Endometrial microvascular endothelial cells (primary cell): ENCODE measurements around the gene LCOR. TPM values are rescaled to one million over a fixed set of nuclear protein-coding genes. Genes with fewer than 3 reads are reported as not detected.

Experiments used
- in situ Hi-C: cut with HindIII; loops from 2 replicates; pipeline ENCODE4 v1.10.0; 2017; ENCODE audit warnings: low sequenced_read_pairs, low pct_unique_long_range_greater_than_20kb; ENCODE audit errors: inconsistent ontology term
- total RNA-seq: library from RNA; depleted of rRNA; stranded (reverse); fragments of >200 nt; gene quantifications from one replicate; pipeline ENCODE4 v1.2.3, GENCODE V29; 2015; ENCODE audit errors: inconsistent ontology term

Gene LCOR
- total RNA-seq, 1 donor from 2014 or later = 13.4 TPM

DNA sequence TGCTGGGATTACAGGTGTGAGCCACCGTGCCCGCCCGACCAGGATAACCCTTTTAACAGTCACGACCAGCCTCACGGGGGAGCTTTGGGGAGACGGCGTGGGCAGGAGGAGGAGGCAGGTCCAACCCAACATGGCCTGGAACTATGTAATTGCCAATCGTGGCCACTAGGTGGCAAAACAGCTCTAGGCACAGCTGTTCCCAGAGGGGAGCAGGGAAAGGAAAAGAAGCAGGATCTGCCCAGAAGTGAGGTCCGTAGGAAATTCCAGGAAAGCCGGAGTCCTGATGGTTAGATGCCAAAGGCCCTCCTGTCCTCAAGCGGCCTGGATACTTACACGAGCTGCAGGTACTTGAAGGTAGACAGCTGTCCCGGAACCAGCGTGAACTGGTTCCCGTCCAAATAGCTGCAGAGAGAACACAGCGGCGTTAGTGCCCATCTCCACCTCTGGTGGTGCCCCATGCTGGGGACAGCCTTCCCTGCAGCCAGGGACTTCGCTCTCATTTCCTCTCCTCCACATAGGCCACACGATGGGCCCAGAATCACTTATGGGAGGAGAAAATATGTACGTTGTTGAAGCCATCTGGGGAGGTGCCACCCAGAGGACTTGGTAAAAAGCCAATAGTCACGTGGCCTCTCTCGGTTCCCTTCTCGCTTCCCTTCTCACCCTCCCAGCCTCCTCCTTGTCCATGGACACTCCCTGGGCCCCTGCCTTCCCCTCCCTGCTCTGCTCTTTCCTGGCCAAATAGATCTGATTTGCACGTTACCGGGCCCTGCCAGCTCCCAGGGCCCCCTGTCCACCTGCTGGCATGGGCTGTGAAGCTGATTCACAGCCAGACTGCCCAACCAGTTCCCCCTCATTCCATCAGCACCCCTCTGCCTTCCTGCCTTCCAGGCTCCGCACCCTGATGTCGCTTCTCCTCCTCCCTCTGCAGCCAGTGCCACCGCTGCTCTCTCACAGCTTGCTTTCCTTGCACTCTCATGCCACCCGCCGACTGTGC lies 205.6 kb downstream of the LCOR start:
- in situ Hi-C loops = no loop called here

DNA sequence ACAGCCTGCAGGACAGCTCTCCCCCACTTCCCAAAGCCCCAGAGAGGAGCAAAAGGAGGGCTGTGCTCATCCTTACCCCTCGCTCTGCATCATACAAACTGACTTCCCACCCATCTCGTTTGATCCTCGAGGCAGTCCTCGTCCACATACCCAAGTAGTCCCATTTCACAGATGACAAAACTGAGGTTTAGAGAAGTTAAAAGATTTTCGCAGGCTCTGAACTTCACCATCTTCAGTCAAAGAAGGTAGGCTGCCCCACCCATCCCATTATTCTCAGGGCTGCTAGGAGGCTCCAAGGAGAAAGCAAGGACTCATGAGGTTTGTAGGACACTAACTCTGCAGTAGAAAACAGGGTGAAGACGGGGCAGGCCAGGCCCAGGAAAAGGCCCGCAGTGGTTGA lies 206.6 kb downstream of the LCOR start:
- in situ Hi-C loops = no loop called here

DNA sequence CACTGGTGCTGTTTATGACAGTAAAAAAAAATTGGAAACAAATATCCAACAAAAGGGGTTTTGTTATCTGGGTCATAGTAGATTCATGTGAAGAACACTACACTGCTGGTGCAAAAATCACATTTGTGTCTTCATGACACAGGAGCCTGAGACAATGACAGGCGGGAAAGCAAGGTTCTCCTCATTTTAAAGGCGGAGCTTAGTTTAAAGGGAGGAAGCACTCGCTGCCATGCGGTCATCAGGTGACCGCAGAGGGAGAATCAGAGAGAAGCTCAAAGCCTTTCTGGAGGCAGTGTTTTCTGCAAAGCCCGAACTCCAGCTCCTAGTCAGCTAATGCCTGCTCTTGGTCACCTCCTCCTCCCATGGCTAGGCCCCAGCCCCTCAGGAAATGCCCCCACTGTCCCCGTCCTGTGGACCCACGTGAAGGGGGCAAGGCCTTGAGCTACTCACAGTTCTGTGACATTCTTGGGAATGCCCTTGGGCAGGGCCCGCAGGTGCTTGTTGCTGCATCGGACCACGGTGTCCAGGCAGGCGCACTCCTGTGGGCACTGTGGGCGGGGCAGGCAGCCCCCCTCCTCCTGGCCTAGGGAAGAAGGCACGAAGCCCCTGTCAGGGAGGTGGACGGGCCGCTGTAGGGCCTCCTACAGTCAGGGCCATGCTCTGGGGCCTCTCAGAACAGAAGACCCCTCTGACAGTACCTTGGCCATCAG lies 207.6 kb downstream of the LCOR start:
- in situ Hi-C loops = no loop called here

DNA sequence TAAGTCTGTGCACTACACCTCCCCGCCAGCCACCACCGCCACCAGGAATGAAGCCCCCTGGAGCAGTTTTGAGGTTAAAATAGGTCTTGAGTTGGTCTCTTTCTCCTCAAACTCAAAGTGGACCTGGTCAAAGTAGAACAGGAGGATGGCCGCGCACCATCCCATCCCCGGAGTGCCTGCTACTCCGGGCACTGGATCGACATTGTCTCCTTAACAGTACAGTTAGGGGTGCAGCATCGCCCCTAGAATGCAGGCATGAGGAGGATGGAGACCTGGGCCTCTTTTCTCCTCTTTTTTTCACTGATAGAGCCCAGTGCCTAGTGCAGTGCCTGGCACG lies 208.1 kb downstream of the LCOR start:
- in situ Hi-C loops = no loop called here

DNA sequence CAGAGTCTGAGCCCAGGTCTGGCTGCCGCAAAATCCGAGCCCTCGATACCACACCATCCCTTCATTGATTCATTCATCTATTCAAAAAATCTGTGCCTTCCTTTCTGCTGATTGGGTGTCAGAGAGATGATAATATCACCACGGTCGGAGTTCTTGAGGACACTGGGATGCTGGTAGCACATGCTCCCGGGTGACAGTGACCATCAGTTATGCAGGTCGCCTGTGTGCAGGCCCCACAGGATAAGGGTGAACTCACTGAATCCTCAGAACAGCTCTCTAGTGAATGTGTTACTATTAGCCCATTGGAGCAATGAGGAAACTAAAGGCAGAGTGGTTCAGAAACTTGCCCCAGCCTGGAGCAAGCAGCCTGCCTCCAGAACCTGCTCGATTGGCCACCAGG lies 208.6 kb downstream of the LCOR start:
- in situ Hi-C loops = no loop called here

DNA sequence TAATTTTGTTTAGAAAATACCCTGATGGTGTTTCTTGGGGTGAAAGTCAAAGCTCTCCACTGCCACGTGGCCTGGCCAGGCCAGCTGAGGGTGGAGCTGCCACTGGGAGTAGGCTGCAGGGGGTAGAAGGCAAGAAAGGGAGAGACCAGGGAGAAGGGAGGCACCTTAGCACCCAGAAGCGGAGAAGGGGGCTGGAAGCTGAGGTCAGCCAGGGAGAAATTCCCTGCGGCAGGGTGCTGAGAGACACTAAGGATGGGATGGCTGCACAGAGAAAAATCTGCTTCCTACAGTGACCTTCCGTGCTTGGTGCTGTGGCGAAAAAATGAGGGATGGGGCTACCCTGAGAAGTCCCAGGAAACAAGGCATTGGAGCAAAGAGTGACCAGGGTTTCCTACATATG lies 210.0 kb downstream of the LCOR start:
- in situ Hi-C loops = no loop called here

DNA sequence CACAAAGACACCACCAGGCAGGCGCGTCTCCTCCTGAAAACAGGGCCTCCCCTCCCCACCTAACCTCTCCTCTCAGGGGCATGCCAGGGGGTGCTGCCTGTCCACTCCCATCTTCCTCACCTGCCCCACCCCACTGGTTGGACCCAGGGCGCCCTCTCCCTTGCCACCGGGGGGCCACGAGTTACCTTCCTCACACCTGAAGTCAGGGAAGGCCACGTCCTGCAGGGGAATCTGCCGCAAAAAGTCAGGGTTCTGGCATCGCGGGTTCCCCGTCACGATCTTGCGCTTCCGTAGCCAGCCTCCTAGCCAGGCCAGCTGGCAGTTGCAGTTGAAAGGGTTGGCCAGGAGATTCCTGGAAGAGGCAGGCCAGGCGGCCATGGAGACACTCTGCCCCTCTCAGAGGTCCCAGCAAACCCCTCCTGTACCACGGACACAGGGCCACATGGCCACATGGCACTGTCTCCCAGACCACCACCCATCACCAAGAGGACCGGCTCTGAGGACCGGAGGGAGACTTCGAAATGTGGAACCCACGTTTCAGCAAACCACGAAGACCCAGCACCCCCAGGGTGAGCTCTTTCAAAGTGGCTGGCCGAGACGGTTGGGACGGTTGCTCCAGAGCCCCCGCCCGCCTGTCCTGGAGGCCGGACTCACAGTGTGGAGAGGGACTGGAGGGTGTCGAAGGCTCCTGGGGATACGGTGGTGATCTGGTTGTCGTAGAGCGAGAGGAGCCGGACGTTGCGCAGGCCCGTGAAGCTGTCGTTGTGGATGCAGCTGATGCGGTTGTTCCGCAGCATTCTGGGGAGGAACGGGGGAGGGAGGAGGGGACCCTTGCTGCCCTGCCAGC lies 210.8 kb downstream of the LCOR start:
- in situ Hi-C loops = no loop called here

DNA sequence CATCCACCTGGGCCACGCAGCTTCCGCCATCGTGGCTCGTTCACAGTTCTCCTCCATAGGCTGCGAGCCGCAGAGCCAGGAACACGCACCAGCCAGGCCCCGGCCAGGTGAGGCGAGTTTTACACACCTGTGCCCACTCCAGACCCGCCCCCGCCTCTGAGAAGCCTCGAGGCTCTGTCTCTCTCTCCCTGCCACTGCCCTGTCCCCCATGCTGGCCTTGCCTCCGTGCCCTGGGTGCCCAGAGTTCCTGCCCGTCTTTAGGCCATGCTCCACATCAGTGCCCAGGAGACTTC lies 211.4 kb downstream of the LCOR start:
- in situ Hi-C loops = no loop called here

Other genes starting within 250 kb of the LCOR start
- gene TM9SF3, start 245.3 kb upstream of the LCOR start, total RNA-seq = 125 TPM
- gene PIK3AP1, start 111.8 kb upstream of the LCOR start, total RNA-seq = not detected